CD4-positive, alpha-beta memory T cell (primary cell): ENCODE results near the gene TEKT1. TPM values are rescaled to one million over a fixed set of nuclear protein-coding genes. Genes with fewer than 3 reads are reported as not detected.

Experiments
- CTCF ChIA-PET: fragments of 350-600 bp; sonication (Branson Sonifier 250); formaldehyde crosslinking; loops from one replicate; lab custom pipeline; 2021; ENCODE audit warnings: inconsistent platforms; ENCODE audit not compliant: partially characterized antibody; lab: Charles Lee
- POLR2A ChIA-PET: fragments of 350-600 bp; sonication (Branson Sonifier 250); formaldehyde crosslinking; loops from one replicate; lab custom pipeline; 2021; ENCODE audit not compliant: partially characterized antibody; lab: Charles Lee
- DNase-seq, 5 donors: peaks; one replicate each; pipeline versions ENCODE4 v3.0.0 to v3.0.0-alpha.2; 2020 to 2022; ENCODE audit warnings: mixed read lengths in 1 of 5
- H3K27ac ChIP-seq: one replicate; pipeline ENCODE4 v1.7.0; 2013; ENCODE audit warnings: low read depth, low read length
- H3K27me3 ChIP-seq: 2 replicates; pipeline ENCODE4 v1.7.0; 2013; ENCODE audit warnings: mild to moderate bottlenecking, low read length, moderate library complexity; ENCODE audit not compliant: insufficient read depth
- H3K36me3 ChIP-seq: 2 replicates; pipeline ENCODE4 v1.7.0; 2013; ENCODE audit warnings: mild to moderate bottlenecking, low read length, moderate library complexity; ENCODE audit not compliant: insufficient read depth
- H3K4me1 ChIP-seq: 2 replicates; pipeline ENCODE4 v1.7.0; 2013; ENCODE audit warnings: mild to moderate bottlenecking, low read length, moderate library complexity; ENCODE audit not compliant: insufficient read depth
- H3K4me3 ChIP-seq, 2 donors: one replicate each; pipeline ENCODE4 v1.7.0; 2013; ENCODE audit warnings: low read length in 2 of 2, mild to moderate bottlenecking in 1 of 2
- H3K9me3 ChIP-seq, 2 donors: one replicate each; pipeline ENCODE4 v1.7.0; 2013; ENCODE audit warnings: low read length in 2 of 2, control low read depth in 1 of 2; ENCODE audit not compliant: control insufficient read depth in 1 of 2
- H3K27ac Mint-ChIP-seq, 7 donors: one replicate each; pipeline ENCODE4 v1.8.0; 2020 to 2021; ENCODE audit warnings: mixed read lengths in 7 of 7, mild to moderate bottlenecking in 6 of 7, inconsistent platforms in 3 of 7, moderate library complexity in 3 of 7
- H3K27me3 Mint-ChIP-seq, 2 donors: one replicate each; pipeline ENCODE4 v1.8.0; 2020 to 2021; ENCODE audit warnings: mixed read lengths in 2 of 2
- H3K36me3 Mint-ChIP-seq, 2 donors: one replicate each; pipeline ENCODE4 v1.8.0; 2020 to 2021; ENCODE audit warnings: mixed read lengths in 2 of 2, inconsistent platforms in 1 of 2, mild to moderate bottlenecking in 1 of 2
- H3K4me1 Mint-ChIP-seq, 4 donors: one replicate each; pipeline ENCODE4 v1.8.0; 2020 to 2021; ENCODE audit warnings: mixed read lengths in 4 of 4, mild to moderate bottlenecking in 1 of 4
- H3K4me3 Mint-ChIP-seq, 8 donors: one replicate each; pipeline ENCODE4 v1.8.0; 2020 to 2021; ENCODE audit warnings: mixed read lengths in 8 of 8, mild to moderate bottlenecking in 7 of 8, moderate library complexity in 6 of 8, inconsistent platforms in 3 of 8
- H3K9me3 Mint-ChIP-seq, 8 donors: one replicate each; pipeline ENCODE4 v1.8.0; 2020 to 2021; ENCODE audit warnings: mixed read lengths in 8 of 8, mild to moderate bottlenecking in 5 of 8, inconsistent platforms in 3 of 8, moderate library complexity in 1 of 8
- intact Hi-C: fragments of 100-400 bp; cut with micrococcal nuclease; formaldehyde crosslinking; loops from one replicate; pipeline ENCODE4 v1.15.1; 2023
- polyA plus RNA-seq, 2 donors: library from polyadenylated mRNA; unstranded; fragments of 300-500 nt; fragmentation: Illumina TruSeq; gene quantifications; one replicate each; pipeline ENCODE4 v1.2.3, GENCODE V29; 2021
- total RNA-seq, 2 experiments: library from RNA; stranded (reverse); gene quantifications; one replicate each; pipeline ENCODE4 v1.2.3, GENCODE V29; 2021

The TEKT1 gene
- total and polyA plus RNA-seq, 4 experiments from 2014 or later, result not detected

- Mint-ChIP-seq H3K9me3 (peaks cover 2 to 14% (median 14%) of the 10 kb centered on the region in 8 donors), H3K27me3 (no peaks in the 10 kb centered on the region), H3K36me3 (peaks cover 86 to 95% of the 10 kb centered on the region in 2 donors), H3K4me3 (no peak overlapping the region), H3K27ac (no peak overlapping the region), H3K4me1 (peaks cover 16 to 36% (median 22%) of the 10 kb centered on the region in 4 donors)
- DNase-seq, result no peak
- Histone ChIP-seq H3K27ac (no peak overlapping the region), H3K9me3 (no peaks in the 10 kb centered on the region), H3K27me3 (no peaks in the 10 kb centered on the region), H3K36me3 (peaks cover 73% of the 10 kb centered on the region), H3K4me3 (no peak overlapping the region), H3K4me1 (peaks cover 19% of the 10 kb centered on the region)
- intact Hi-C loops, result no loop called here
- ChIA-PET CTCF (no interaction called here), POLR2A (no interaction called here)
Observed at GRCh38 chr17:6761779-6762178, 69.8 kb downstream of the TEKT1 start.

- Histone ChIP-seq H3K36me3 (peaks cover 36% of the 10 kb centered on the region), H3K9me3 (no peaks in the 10 kb centered on the region), H3K27me3 (no peaks in the 10 kb centered on the region), H3K27ac (no peak overlapping the region), H3K4me3 (no peak overlapping the region), H3K4me1 (peaks cover 45% of the 10 kb centered on the region)
- H3K36me3 Mint-ChIP-seq, result peaks cover 54% of the 10 kb centered on the region in 2 donors
- intact Hi-C loops, result loop anchor here (10.0 kb wide), 1 partner anchor 113 kb away; the partner anchor contains the start of genes KIAA0753 and TXNDC17
- DNase-seq, result no peak
- ChIA-PET CTCF (interaction anchor here (1.4 to 2.6 kb wide), 3 partner anchors 86 to 107 kb away, joined by 5 to 6 read pairs (median 6); partner anchors contain the start of gene MED31), POLR2A (interaction anchor here (0.6 kb wide), 1 partner anchor 33 kb away, joined by 3 read pairs; no protein-coding TSS in a partner anchor)
- peaks cover 0 to 3% (median 0%) of the 10 kb centered on the region in 8 donors for H3K9me3 Mint-ChIP-seq
- H3K27me3 Mint-ChIP-seq, result no peaks in the 10 kb centered on the region
- H3K27ac Mint-ChIP-seq, result peak overlapping the region; percentile 35 to 91 (median 74)
- H3K4me1 Mint-ChIP-seq, result peaks cover 36 to 69% (median 45%) of the 10 kb centered on the region in 4 donors
- peak overlapping the region; percentile 31 to 99 (median 75) for H3K4me3 Mint-ChIP-seq
Observed at GRCh38 chr17:6757747-6758146, 73.8 kb downstream of the TEKT1 start.

- Mint-ChIP-seq H3K36me3 (peaks cover 42% of the 10 kb centered on the region in 2 donors), H3K27ac (peak overlapping the region; percentile 77 to 99 (median 96)), H3K27me3 (no peaks in the 10 kb centered on the region)
Observed at GRCh38 chr17:6756425-6757031, 75.0 kb downstream of the TEKT1 start.

GRCh38 chr17:6755731-6756184 lies 75.8 kb downstream of the TEKT1 start, which contains the start of gene XAF1:
TSS of gene XAF1 (plus strand) at chr17:6756046. CDS start at chr17:6756079, 33 bp downstream.
- Histone ChIP-seq H3K27ac (peak within 1 kb of the TSS; percentile 64), H3K27me3 (no peaks in the 10 kb centered on the region), H3K4me3 (peak within 1 kb of the TSS; percentile 68 to 77), H3K4me1 (peaks cover 50% of the 10 kb centered on the region), H3K9me3 (no peaks in the 10 kb centered on the region), H3K36me3 (peaks cover 18% of the 10 kb centered on the region)
- Mint-ChIP-seq H3K4me1 (peaks cover 39 to 68% (median 53%) of the 10 kb centered on the region in 4 donors), H3K36me3 (peaks cover 34 to 35% of the 10 kb centered on the region in 2 donors), H3K4me3 (peak within 1 kb of the TSS; percentile 95 to 100 (median 98)), H3K27me3 (no peaks in the 10 kb centered on the region), H3K9me3 (peaks cover 0 to 3% (median 0%) of the 10 kb centered on the region in 8 donors), H3K27ac (peak within 1 kb of the TSS; percentile 77 to 99 (median 96))
- intact Hi-C loops, result loop anchor here (10.0 kb wide), 1 partner anchor 111 kb away; the partner anchor contains the start of genes KIAA0753 and TXNDC17
- DNase-seq, result peak; percentile 58 to 76 (median 60)
- POLR2A ChIA-PET, result interaction anchor here (1.0 to 1.7 kb wide), 3 partner anchors 98 to 280 kb away, joined by 3 to 7 read pairs (median 3); partner anchors contain the start of genes KIAA0753 and SLC16A13
- CTCF ChIA-PET, result interaction anchor here (2.6 kb wide), 1 partner anchor 89 kb away, joined by 6 read pairs; no protein-coding TSS in a partner anchor

More at GRCh38 chr17:6756425-6757031, 75.0 kb downstream of the TEKT1 start:
- no peaks in the 10 kb centered on the region for H3K9me3 ChIP-seq
- peaks cover 24% of the 10 kb centered on the region for H3K36me3 ChIP-seq
- H3K4me3 Mint-ChIP-seq, result peak overlapping the region; percentile 95 to 100 (median 98)
- CTCF ChIA-PET, result interaction anchor here (1.4 to 2.6 kb wide), 3 partner anchors 87 to 106 kb away, joined by 5 to 6 read pairs (median 6); partner anchors contain the start of gene MED31
- no peak for DNase-seq
- H3K27me3 ChIP-seq, result no peaks in the 10 kb centered on the region
- intact Hi-C loops, result loop anchor here (10.0 kb wide), 1 partner anchor 112 kb away; the partner anchor contains the start of genes KIAA0753 and TXNDC17
- POLR2A ChIA-PET, result interaction anchor here (1.0 to 1.7 kb wide), 3 partner anchors 99 to 280 kb away, joined by 3 to 7 read pairs (median 3); partner anchors contain the start of genes KIAA0753 and SLC16A13
- H3K4me1 Mint-ChIP-seq, result peaks cover 39 to 70% (median 53%) of the 10 kb centered on the region in 4 donors
- H3K4me1 ChIP-seq, result peaks cover 50% of the 10 kb centered on the region
- H3K27ac ChIP-seq, result peak overlapping the region; percentile 64
- H3K9me3 Mint-ChIP-seq, result peaks cover 0 to 3% (median 0%) of the 10 kb centered on the region in 8 donors
- H3K4me3 ChIP-seq, result peak overlapping the region; percentile 68 to 77

- H3K27ac Mint-ChIP-seq, result peak overlapping the region; percentile 77 to 99 (median 96)
- POLR2A ChIA-PET, result interaction anchor here (0.6 to 1.7 kb wide), 4 partner anchors 40 to 281 kb away, joined by 3 to 7 read pairs (median 3); partner anchors contain the start of genes KIAA0753, RNASEK and SLC16A13
Observed at GRCh38 chr17:6755281-6755680, 76.2 kb downstream of the TEKT1 start.

GRCh38 chr17:6753546-6753945 lies 78.0 kb downstream of the TEKT1 start:
- no peaks in the 10 kb centered on the region for H3K27me3 Mint-ChIP-seq
- intact Hi-C loops, result loop anchor here (10.0 kb wide), 1 partner anchor 109 kb away; the partner anchor contains the start of genes KIAA0753 and TXNDC17
- no peaks in the 10 kb centered on the region for H3K27me3 ChIP-seq
- peak overlapping the region; percentile 24 for H3K27ac ChIP-seq
- H3K4me3 ChIP-seq, result no peak overlapping the region
- peaks cover 0 to 3% (median 0%) of the 10 kb centered on the region in 8 donors for H3K9me3 Mint-ChIP-seq
- ChIA-PET POLR2A (no interaction called here), CTCF (no interaction called here)
- peak overlapping the region in 7 of 8 donors; percentile 14 to 75 (median 63) for H3K4me3 Mint-ChIP-seq
- no peaks in the 10 kb centered on the region for H3K36me3 ChIP-seq
- no peaks in the 10 kb centered on the region for H3K9me3 ChIP-seq
- peaks cover 15 to 21% of the 10 kb centered on the region in 2 donors for H3K36me3 Mint-ChIP-seq
- H3K27ac Mint-ChIP-seq, result peak overlapping the region in 6 of 7 donors; percentile 71 to 95 (median 88)
- peaks cover 47% of the 10 kb centered on the region for H3K4me1 ChIP-seq
- H3K4me1 Mint-ChIP-seq, result peaks cover 35 to 61% (median 51%) of the 10 kb centered on the region in 4 donors
- peak in 1 of 5 donors; percentile 32 for DNase-seq

More at GRCh38 chr17:6755281-6755680, 76.2 kb downstream of the TEKT1 start:
- H3K4me1 Mint-ChIP-seq, result peaks cover 37 to 63% (median 52%) of the 10 kb centered on the region in 4 donors
- H3K4me3 Mint-ChIP-seq, result peak overlapping the region; percentile 95 to 100 (median 98)
- intact Hi-C loops, result loop anchor here (10.0 kb wide), 1 partner anchor 110 kb away; the partner anchor contains the start of genes KIAA0753 and TXNDC17
- H3K9me3 ChIP-seq, result no peaks in the 10 kb centered on the region
- peaks cover 50% of the 10 kb centered on the region for H3K4me1 ChIP-seq
- CTCF ChIA-PET, result no interaction called here
- peaks cover 30 to 31% of the 10 kb centered on the region in 2 donors for H3K36me3 Mint-ChIP-seq
- peaks cover 14% of the 10 kb centered on the region for H3K36me3 ChIP-seq
- DNase-seq, result no peak
- peak overlapping the region; percentile 64 for H3K27ac ChIP-seq
- H3K27me3 Mint-ChIP-seq, result no peaks in the 10 kb centered on the region
- no peaks in the 10 kb centered on the region for H3K27me3 ChIP-seq
- peaks cover 0 to 3% (median 0%) of the 10 kb centered on the region in 8 donors for H3K9me3 Mint-ChIP-seq
- H3K4me3 ChIP-seq, result peak overlapping the region; percentile 68 to 77
